A549 (cell line): ENCODE results near the gene TC2N. TPM values are rescaled to one million over a fixed set of nuclear protein-coding genes. Genes with fewer than 3 reads are reported as not detected.
A peak's percentile ranks its signal among the peaks of the same experiment; 100 is the strongest.

Experiments
- ATAC-seq, 2 experiments: fragments of 200-7000 bp in 1 of 2; fragments of >200 bp in 1 of 2; cut with Nextera tagmentation in 1 of 2; cut with Tn5 transposase in 1 of 2; 3 replicates each; pipeline versions ENCODE4 v1.8.0 to v1.9.1; 2018 to 2020; ENCODE audit warnings: mild to moderate bottlenecking in 1 of 2, moderate library complexity in 1 of 2
- CTCF ChIA-PET: fragments of 300-600 bp; sonication (Branson Sonifier 250); formaldehyde crosslinking; extraction: SDS; loops from one replicate; lab custom pipeline; 2021; ENCODE audit warnings: antibody characterized with exemption, inconsistent platforms; lab: Yijun Ruan, JAX
- POLR2A ChIA-PET: fragments of 350-600 bp; formaldehyde crosslinking; extraction: SDS; loops from one replicate; lab custom pipeline; 2021; ENCODE audit warnings: antibody characterized with exemption, inconsistent platforms; lab: Yijun Ruan, JAX
- DNase-seq, 2 experiments: peaks; one replicate each; pipeline versions ENCODE4 v3.0.0 to v3.0.0-alpha.2; 2011 to 2016; ENCODE audit warnings: low read depth in 1 of 2, low spot score in 1 of 2
- FAIRE-seq: peaks from 2 replicates; lab custom pipeline; 2011; peaks lifted over from hg19 to GRCh38; lab: Jason Lieb, UNC
- H3K27ac ChIP-seq, 2 experiments: fragments of >200 bp; sonication (Bioruptor Twin); formaldehyde crosslinking; 3 replicates each; pipeline ENCODE4 v1.5.1; 2016 to 2017
- H3K4me1 ChIP-seq: fragments of >200 bp; sonication (Bioruptor Twin); formaldehyde crosslinking; 3 replicates; pipeline ENCODE4 v1.6.1; 2016
- H3K4me2 ChIP-seq: fragments of >200 bp; sonication (Bioruptor Twin); formaldehyde crosslinking; 3 replicates; pipeline ENCODE4 v1.6.1; 2016
- H3K4me3 ChIP-seq: fragments of >200 bp; sonication (Bioruptor Twin); formaldehyde crosslinking; 3 replicates; pipeline ENCODE4 v1.5.1; 2016
- H3K9me3 ChIP-seq: fragments of >200 bp; sonication (Bioruptor Twin); formaldehyde crosslinking; 3 replicates; pipeline ENCODE4 v1.6.1; 2016
- CEBPB ChIP-seq, 2 experiments: fragments of >200 bp in 1 of 2; sonication (Bioruptor Twin) in 1 of 2; formaldehyde crosslinking in 1 of 2; IDR thresholded peaks; 2 replicates each; pipeline ENCODE4 v1.6.1; 2012 to 2016
- EHF ChIP-seq: fragments of 250-450 bp; sonication (Bioruptor Pico); IDR thresholded peaks from 2 replicates; pipeline ENCODE4 v1.5.0; 2020; ENCODE audit warnings: mild to moderate bottlenecking
- EHMT2 ChIP-seq: fragments of 200-600 bp; sonication (generic); IDR thresholded peaks from 2 replicates; pipeline ENCODE4 v1.6.1; 2016; ENCODE audit warnings: antibody characterized with exemption, low read depth, mild to moderate bottlenecking, moderate library complexity
- EP300 ChIP-seq, 2 experiments: fragments of >200 bp; sonication (Bioruptor Twin); formaldehyde crosslinking; IDR thresholded peaks; 2 replicates in 1 of 2; 3 replicates in 1 of 2; pipeline ENCODE4 v1.6.1; 2016 to 2017
- FOSB ChIP-seq: fragments of 250-450 bp; sonication (Bioruptor Pico); IDR thresholded peaks from 2 replicates; pipeline ENCODE4 v1.5.0; 2020; ENCODE audit warnings: mild to moderate bottlenecking, moderate library complexity
- FOXS1 ChIP-seq: fragments of 250-450 bp; sonication (Bioruptor Pico); IDR thresholded peaks from 2 replicates; pipeline ENCODE4 v1.5.0; 2020; ENCODE audit warnings: mild to moderate bottlenecking, moderate library complexity
- JUNB ChIP-seq: fragments of >200 bp; sonication (Bioruptor Twin); formaldehyde crosslinking; IDR thresholded peaks from 2 replicates; pipeline ENCODE4 v1.6.1; 2016
- KDM5A ChIP-seq: fragments of 200-600 bp; sonication (generic); IDR thresholded peaks from 2 replicates; pipeline ENCODE4 v1.6.1; 2016; ENCODE audit warnings: antibody characterized with exemption, mild to moderate bottlenecking
- MYC ChIP-seq: IDR thresholded peaks from 2 replicates; pipeline ENCODE4 v1.6.1; 2012; ENCODE audit warnings: mild to moderate bottlenecking, inconsistent platforms, low read length, improper control_type of control experiment, borderline replicate concordance
- NPAS2 ChIP-seq: fragments of 250-450 bp; sonication (Bioruptor Pico); IDR thresholded peaks from 2 replicates; pipeline ENCODE4 v1.8.0; 2022; ENCODE audit warnings: mild to moderate bottlenecking, moderate library complexity, borderline replicate concordance
- PBX3 ChIP-seq: IDR thresholded peaks from 2 replicates; pipeline ENCODE4 v1.6.1; 2012
- PHF8 ChIP-seq: fragments of 200-600 bp; sonication (generic); IDR thresholded peaks from 2 replicates; pipeline ENCODE4 v1.6.1; 2016; ENCODE audit warnings: low read depth, mild to moderate bottlenecking, antibody characterized with exemption, moderate library complexity, borderline replicate concordance
- RCOR1 ChIP-seq: fragments of 150-350 bp; IDR thresholded peaks from 2 replicates; pipeline ENCODE4 v1.6.1; 2014; ENCODE audit warnings: antibody characterized with exemption, low read length, low read depth
- RNF2 ChIP-seq: fragments of 200-600 bp; sonication (generic); IDR thresholded peaks from 2 replicates; pipeline ENCODE4 v1.6.1; 2016; ENCODE audit warnings: low read depth, mild to moderate bottlenecking, antibody characterized with exemption, moderate library complexity, borderline replicate concordance
- TFCP2L1 ChIP-seq: fragments of 250-450 bp; sonication (Bioruptor Pico); IDR thresholded peaks from 2 replicates; pipeline ENCODE4 v1.5.0; 2021; ENCODE audit warnings: mild to moderate bottlenecking
- ZFP36 ChIP-seq: fragments of 450-650 bp; IDR thresholded peaks from 2 replicates; pipeline ENCODE4 v1.6.1; 2014; ENCODE audit warnings: borderline replicate concordance; ENCODE audit not compliant: partially characterized antibody
- ZNF302 ChIP-seq: fragments of 250-450 bp; sonication (Bioruptor Pico); IDR thresholded peaks from 2 replicates; pipeline ENCODE4 v1.9.0; 2021; ENCODE audit warnings: inconsistent platforms, mild to moderate bottlenecking, moderate library complexity
- WGBS: methylation state at CpG from one replicate; pipeline ENCODE4 v1.1.6; 2017; ENCODE audit errors: missing lambda C conversion rate; 5-methylcytosine and 5-hydroxymethylcytosine counted together
- polyA plus RNA-seq, 4 experiments: library from polyadenylated mRNA; depleted of rRNA in 3 of 4; stranded (reverse); fragments of >200 nt; fragmentation: RNase III in 1 of 4; extraction: RNeasy Plus Mini Kit Qiagen cat#74134 plus additional on column Dnase treatment in 1 of 4; gene quantifications; 2 replicates in 3 of 4; 3 replicates in 1 of 4; pipeline ENCODE4 v1.2.3, GENCODE V29; 2011 to 2017
- TF ChIP-seq, protein P1 (sequence below): fragments of 250-450 bp; sonication (Bioruptor Pico); IDR thresholded peaks from 2 replicates; pipeline ENCODE4 v1.5.0; 2020; ENCODE audit warnings: low read depth, mild to moderate bottlenecking, moderate library complexity
- TF ChIP-seq, protein P2 (sequence below): fragments of 450-650 bp; IDR thresholded peaks from 2 replicates; pipeline ENCODE4 v1.6.1; 2014; ENCODE audit warnings: antibody characterized with exemption

Gene TC2N
- polyA plus RNA-seq, 2 of the 4 experiments (the other 2 are of a cell fraction) = 0.43 to 5.5 TPM

DNA sequence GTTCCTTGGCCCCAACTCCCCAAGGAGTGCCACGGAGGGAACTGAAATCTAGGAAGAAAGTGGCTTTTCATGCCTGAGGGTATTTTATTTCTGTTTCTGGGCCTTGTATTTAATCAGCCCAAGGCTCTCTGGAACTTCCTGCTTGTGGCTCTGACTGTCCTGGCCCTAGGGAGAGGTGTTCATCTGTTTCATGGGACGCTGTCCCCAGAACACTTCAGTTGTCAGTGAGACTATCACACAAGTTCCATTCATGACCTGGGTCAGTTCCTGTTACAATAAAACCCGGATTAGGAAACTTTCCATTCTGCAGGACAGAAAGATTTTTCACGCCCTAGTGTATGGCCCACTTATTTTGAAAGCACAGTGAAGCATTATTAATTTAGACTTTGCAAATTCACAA is 18.5 kb upstream of the TC2N start:
- no peak for DNase-seq
- no peak for FAIRE-seq
- Histone ChIP-seq H3K4me1 (no peaks in the 10 kb centered on the region), H3K4me3 (no peak overlapping the region), H3K4me2 (no peak overlapping the region), H3K9me3 (no peaks in the 10 kb centered on the region), H3K27ac (no peak overlapping the region)
- TF ChIP-seq EHF (CRISPR knock-in tag) (no peak), FOSB (no peak), EP300 (IDR thresholded peaks at IDR 0.05) (no peak), JUNB (no peak), RNF2 (no peak), FOXS1 (no peak), PHF8 (no peak), NPAS2 (CRISPR knock-in tag) (no peak)
- TF ChIP-seq, protein P1, sequence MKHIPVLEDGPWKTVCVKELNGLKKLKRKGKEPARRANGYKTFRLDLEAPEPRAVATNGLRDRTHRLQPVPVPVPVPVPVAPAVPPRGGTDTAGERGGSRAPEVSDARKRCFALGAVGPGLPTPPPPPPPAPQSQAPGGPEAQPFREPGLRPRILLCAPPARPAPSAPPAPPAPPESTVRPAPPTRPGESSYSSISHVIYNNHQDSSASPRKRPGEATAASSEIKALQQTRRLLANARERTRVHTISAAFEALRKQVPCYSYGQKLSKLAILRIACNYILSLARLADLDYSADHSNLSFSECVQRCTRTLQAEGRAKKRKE (CRISPR knock-in tag) = no peak
- ChIA-PET POLR2A (no interaction called here), CTCF (no interaction called here)
- WGBS = 61% methylated on average over 4 of the region's 4 CpGs
- ATAC-seq = no peak

- Histone ChIP-seq H3K4me2 (no peak overlapping the region), H3K4me1 (no peaks in the 10 kb centered on the region), H3K9me3 (no peaks in the 10 kb centered on the region), H3K4me3 (no peak overlapping the region), H3K27ac (no peak overlapping the region)
- FAIRE-seq (no peak), DNase-seq (no peak), ATAC-seq (no peak)
- WGBS = 65% methylated on average over 4 of the region's 4 CpGs
- TF ChIP-seq FOSB = no peak
- no peak for TF ChIP-seq RCOR1
- no peak for TF ChIP-seq ZFP36
- no peak for TF ChIP-seq KDM5A
- ChIA-PET POLR2A (no interaction called here), CTCF (interaction anchor here (0.6 to 1.7 kb wide), 3 partner anchors 21 to 132 kb away, joined by 3 read pairs; no protein-coding TSS in a partner anchor)
These were observed 17.9 kb upstream of the TC2N start for GRCh38 chr14:91885113-91885712.

DNA sequence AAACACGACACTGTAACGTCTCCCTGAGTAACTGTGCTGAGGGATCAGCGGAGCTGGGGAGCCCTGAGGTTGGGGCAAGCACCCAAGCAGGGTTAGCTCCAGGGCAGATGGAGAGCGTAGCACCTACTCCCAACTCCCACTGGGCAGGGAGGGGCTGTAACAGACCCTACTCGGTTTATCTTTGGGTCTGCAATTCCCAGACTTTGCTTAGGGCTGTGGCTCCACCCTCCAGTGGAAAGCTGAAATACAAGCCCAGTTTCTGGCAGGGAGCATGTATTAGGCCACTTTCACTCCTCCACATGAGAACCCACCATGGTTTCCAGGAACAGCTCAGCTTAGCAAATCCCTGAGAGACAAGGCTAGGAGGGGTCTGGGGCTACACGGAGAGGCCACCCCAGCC is 17.3 kb upstream of the TC2N start:
- TF ChIP-seq CEBPB (IDR thresholded peaks at IDR 0.05) = no peak
- no peak for TF ChIP-seq EHF (CRISPR knock-in tag)
- no peak for TF ChIP-seq MYC
- no peak for TF ChIP-seq JUNB
- no peak for TF ChIP-seq PBX3
- no peak for TF ChIP-seq TFCP2L1
- no peak for TF ChIP-seq ZNF302 (CRISPR knock-in tag)
- no peak for TF ChIP-seq EHMT2
- DNase-seq (no peak), ATAC-seq (peak in 1 of 2 experiments; percentile 29; a peak in 1 of 6 replicates), FAIRE-seq (no peak)
- Histone ChIP-seq H3K4me1 (no peaks in the 10 kb centered on the region), H3K4me2 (no peak overlapping the region), H3K27ac (no peak overlapping the region), H3K4me3 (no peak overlapping the region), H3K9me3 (no peaks in the 10 kb centered on the region)
- POLR2A ChIA-PET = no interaction called here
- CTCF ChIA-PET = interaction anchor here (0.8 to 2.7 kb wide), 4 partner anchors 8 to 32 kb away, joined by 3 to 9 read pairs (median 3); no protein-coding TSS in a partner anchor
- 60% methylated on average over 6 of the region's 6 CpGs for WGBS

GRCh38 chr14:91883753-91884152 is 16.4 kb upstream of the TC2N start:
- ATAC-seq = no peak

More at GRCh38 chr14:91883753-91884152, 16.4 kb upstream of the TC2N start:
- TF ChIP-seq, protein P2, sequence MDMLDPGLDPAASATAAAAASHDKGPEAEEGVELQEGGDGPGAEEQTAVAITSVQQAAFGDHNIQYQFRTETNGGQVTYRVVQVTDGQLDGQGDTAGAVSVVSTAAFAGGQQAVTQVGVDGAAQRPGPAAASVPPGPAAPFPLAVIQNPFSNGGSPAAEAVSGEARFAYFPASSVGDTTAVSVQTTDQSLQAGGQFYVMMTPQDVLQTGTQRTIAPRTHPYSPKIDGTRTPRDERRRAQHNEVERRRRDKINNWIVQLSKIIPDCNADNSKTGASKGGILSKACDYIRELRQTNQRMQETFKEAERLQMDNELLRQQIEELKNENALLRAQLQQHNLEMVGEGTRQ = no peak
- ChIA-PET CTCF (interaction anchor here (1.5 to 2.7 kb wide), 3 partner anchors 9 to 31 kb away, joined by 3 to 9 read pairs (median 3); no protein-coding TSS in a partner anchor), POLR2A (no interaction called here)
- no peaks in the 10 kb centered on the region for H3K9me3 ChIP-seq
- WGBS = 67% methylated on average over 9 of the region's 9 CpGs
- no peak overlapping the region for H3K4me3 ChIP-seq
- FAIRE-seq (no peak), DNase-seq (no peak)
- no peak overlapping the region for H3K27ac ChIP-seq
- H3K4me1 ChIP-seq = no peaks in the 10 kb centered on the region
- no peak overlapping the region for H3K4me2 ChIP-seq
